Endothelial cell (in vitro differentiated cells): ENCODE data around the gene OTULIN. TPM values are rescaled to one million over a fixed set of nuclear protein-coding genes. Genes with fewer than 3 reads are reported as not detected.

Experiments used
- DNase-seq: peaks from one replicate; pipeline ENCODE4 v3.0.0; 2021; ENCODE audit warnings: low spot score
- H3K27ac Mint-ChIP-seq: one replicate; pipeline ENCODE4 v1.8.0; 2021; ENCODE audit warnings: mixed read lengths, inconsistent platforms; ENCODE audit not compliant: unreplicated experiment
- H3K27me3 Mint-ChIP-seq: one replicate; pipeline ENCODE4 v1.8.0; 2021; ENCODE audit warnings: mild to moderate bottlenecking, moderate library complexity, mixed read lengths, inconsistent platforms; ENCODE audit not compliant: unreplicated experiment
- H3K36me3 Mint-ChIP-seq: one replicate; pipeline ENCODE4 v1.8.0; 2021; ENCODE audit warnings: mild to moderate bottlenecking, low read depth, mixed read lengths, inconsistent platforms; ENCODE audit not compliant: unreplicated experiment
- H3K4me1 Mint-ChIP-seq: one replicate; pipeline ENCODE4 v1.8.0; 2021; ENCODE audit warnings: mild to moderate bottlenecking, mixed read lengths, inconsistent platforms; ENCODE audit not compliant: unreplicated experiment
- H3K4me3 Mint-ChIP-seq: one replicate; pipeline ENCODE4 v1.8.0; 2021; ENCODE audit warnings: mild to moderate bottlenecking, mixed read lengths, inconsistent platforms; ENCODE audit not compliant: unreplicated experiment
- H3K9me3 Mint-ChIP-seq: one replicate; pipeline ENCODE4 v1.8.0; 2021; ENCODE audit warnings: mixed read lengths, inconsistent platforms; ENCODE audit not compliant: unreplicated experiment
- total RNA-seq: library from RNA; stranded (reverse); fragmentation: NEBNext Ultra II Directional; extraction: Animal tissue kit (Norgen Biotek cat#: 25700); gene quantifications from one replicate; pipeline ENCODE4 v1.2.1, GENCODE V29; 2021; ENCODE audit not compliant: unreplicated experiment
- TF ChIP-seq, protein P1 (sequence below): fragments of 200-600 bp; sonication (generic); IDR thresholded peaks from one replicate; pipeline ENCODE4 v1.5.0; 2021; ENCODE audit warnings: antibody characterized with exemption; ENCODE audit not compliant: unreplicated experiment

OTULIN gene
- total RNA-seq, 1 donor from 2014 or later = 39.7 TPM

GRCh38 chr5:14693070-14693469 is 28.6 kb downstream of the OTULIN start:
- Mint-ChIP-seq H3K36me3 (peaks cover 30% of the 10 kb centered on the region), H3K27me3 (no peaks in the 10 kb centered on the region), H3K27ac (no peak overlapping the region), H3K4me3 (no peak overlapping the region), H3K9me3 (no peaks in the 10 kb centered on the region), H3K4me1 (no peaks in the 10 kb centered on the region)
- no peak for DNase-seq
- TF ChIP-seq, protein P1, sequence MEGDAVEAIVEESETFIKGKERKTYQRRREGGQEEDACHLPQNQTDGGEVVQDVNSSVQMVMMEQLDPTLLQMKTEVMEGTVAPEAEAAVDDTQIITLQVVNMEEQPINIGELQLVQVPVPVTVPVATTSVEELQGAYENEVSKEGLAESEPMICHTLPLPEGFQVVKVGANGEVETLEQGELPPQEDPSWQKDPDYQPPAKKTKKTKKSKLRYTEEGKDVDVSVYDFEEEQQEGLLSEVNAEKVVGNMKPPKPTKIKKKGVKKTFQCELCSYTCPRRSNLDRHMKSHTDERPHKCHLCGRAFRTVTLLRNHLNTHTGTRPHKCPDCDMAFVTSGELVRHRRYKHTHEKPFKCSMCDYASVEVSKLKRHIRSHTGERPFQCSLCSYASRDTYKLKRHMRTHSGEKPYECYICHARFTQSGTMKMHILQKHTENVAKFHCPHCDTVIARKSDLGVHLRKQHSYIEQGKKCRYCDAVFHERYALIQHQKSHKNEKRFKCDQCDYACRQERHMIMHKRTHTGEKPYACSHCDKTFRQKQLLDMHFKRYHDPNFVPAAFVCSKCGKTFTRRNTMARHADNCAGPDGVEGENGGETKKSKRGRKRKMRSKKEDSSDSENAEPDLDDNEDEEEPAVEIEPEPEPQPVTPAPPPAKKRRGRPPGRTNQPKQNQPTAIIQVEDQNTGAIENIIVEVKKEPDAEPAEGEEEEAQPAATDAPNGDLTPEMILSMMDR = no peak

DNA sequence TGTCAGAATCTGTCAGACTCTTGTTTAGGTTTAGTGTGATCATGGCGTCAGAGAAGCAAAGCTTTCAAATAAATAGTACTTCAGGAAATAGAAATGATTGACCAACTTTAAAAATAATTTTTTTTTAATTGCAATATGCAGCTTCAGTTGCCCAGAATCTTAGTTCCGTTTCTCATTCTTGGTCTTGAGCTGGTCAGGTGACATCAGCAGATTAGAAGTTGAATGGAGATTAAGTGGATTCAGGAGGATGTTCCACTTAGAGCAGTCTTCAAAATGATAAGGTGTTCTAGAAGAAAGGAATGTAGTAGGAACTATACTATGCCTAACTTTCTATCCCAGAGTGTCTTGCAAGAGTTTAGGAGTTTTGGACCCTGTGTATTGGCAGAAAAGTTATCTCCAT is 30.6 kb downstream of the OTULIN start:
- Mint-ChIP-seq H3K4me3 (no peak overlapping the region), H3K9me3 (no peaks in the 10 kb centered on the region), H3K27me3 (peaks cover 3% of the 10 kb centered on the region), H3K27ac (no peak overlapping the region), H3K36me3 (peaks cover 34% of the 10 kb centered on the region), H3K4me1 (no peaks in the 10 kb centered on the region)
- DNase-seq = no peak
- TF ChIP-seq, protein P1 = no peak

- peaks cover 3% of the 10 kb centered on the region for H3K27me3 Mint-ChIP-seq
- H3K4me1 Mint-ChIP-seq = no peaks in the 10 kb centered on the region
- TF ChIP-seq, protein P1 = no peak
- no peak overlapping the region for H3K4me3 Mint-ChIP-seq
- H3K27ac Mint-ChIP-seq = no peak overlapping the region
- peaks cover 24% of the 10 kb centered on the region for H3K36me3 Mint-ChIP-seq
- no peak for DNase-seq
- no peaks in the 10 kb centered on the region for H3K9me3 Mint-ChIP-seq
These were observed 31.5 kb downstream of the OTULIN start for GRCh38 chr5:14696057-14696456.

DNA sequence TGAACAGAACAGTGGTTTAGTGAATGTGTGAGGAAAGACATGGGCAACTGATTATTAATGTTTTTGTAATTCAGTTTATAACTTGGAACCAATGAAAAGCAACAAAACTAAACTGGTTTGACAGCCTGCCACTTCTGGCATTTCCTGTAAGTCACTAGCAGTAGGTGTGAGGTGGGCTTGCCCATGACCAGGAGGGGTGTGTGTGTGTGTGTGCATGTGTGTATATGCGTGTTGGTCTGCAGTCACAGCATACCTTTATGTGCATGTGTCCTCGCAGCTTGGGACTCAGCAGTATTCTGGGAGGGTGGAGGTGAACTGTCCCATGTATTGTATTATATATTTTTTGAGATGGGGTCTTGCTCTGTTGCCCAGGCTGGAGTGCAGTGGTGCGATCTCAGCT is 32.3 kb downstream of the OTULIN start:
- Mint-ChIP-seq H3K27me3 (peaks cover 3% of the 10 kb centered on the region), H3K36me3 (peaks cover 25% of the 10 kb centered on the region), H3K4me1 (no peaks in the 10 kb centered on the region), H3K4me3 (peak overlapping the region; percentile 17), H3K27ac (no peak overlapping the region), H3K9me3 (no peaks in the 10 kb centered on the region)
- DNase-seq = no peak
- TF ChIP-seq, protein P1 = no peak

DNA sequence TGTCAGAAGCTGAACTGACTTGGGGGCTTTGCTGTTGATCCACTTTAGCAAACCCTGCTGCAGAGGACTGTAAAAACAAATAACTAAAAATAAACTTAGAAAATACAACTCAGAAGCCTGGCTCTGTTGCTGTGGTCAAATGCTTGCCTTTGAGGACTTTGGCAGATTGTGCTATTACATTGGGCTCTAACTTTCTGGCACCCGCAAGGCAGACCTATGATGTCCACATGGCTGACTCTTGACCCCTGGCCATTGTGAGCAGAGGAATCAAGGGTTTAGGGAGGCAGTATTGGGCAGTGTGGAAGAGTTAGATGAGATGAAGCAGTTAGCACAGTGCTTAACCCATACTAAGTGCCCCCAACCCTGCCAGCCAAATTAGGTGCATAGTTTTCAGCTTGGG is 34.0 kb downstream of the OTULIN start:
- Mint-ChIP-seq H3K9me3 (no peaks in the 10 kb centered on the region), H3K27me3 (peaks cover 7% of the 10 kb centered on the region), H3K4me3 (no peak overlapping the region), H3K27ac (no peak overlapping the region), H3K4me1 (no peaks in the 10 kb centered on the region), H3K36me3 (peaks cover 30% of the 10 kb centered on the region)
- no peak for DNase-seq
- TF ChIP-seq, protein P1 = no peak
